Kidney epithelial cell (primary cell): ENCODE data around the gene MRPS34. TPM values are rescaled to one million over a fixed set of nuclear protein-coding genes. Genes with fewer than 3 reads are reported as not detected.

ENCODE experiments used
- DNase-seq: peaks from one replicate; pipeline ENCODE4 v3.0.0-alpha.2; 2010; ENCODE audit warnings: low read depth
- H3K27me3 ChIP-seq: 2 replicates; pipeline ENCODE4 v1.6.0; 2011; ENCODE audit warnings: low read length; ENCODE audit not compliant: control insufficient read depth, insufficient read depth
- H3K36me3 ChIP-seq: 2 replicates; pipeline ENCODE4 v1.5.1; 2011; ENCODE audit warnings: low read length; ENCODE audit not compliant: control insufficient read depth, insufficient read depth
- H3K4me3 ChIP-seq: 2 replicates; pipeline ENCODE4 v1.5.1; 2011; ENCODE audit warnings: low read depth, mild to moderate bottlenecking, control low read depth, low read length
- total RNA-seq: library from RNA; depleted of rRNA; stranded (reverse); fragments of >200 nt; gene quantifications from 2 replicates; pipeline ENCODE4 v1.2.3, GENCODE V29; 2015
- TF ChIP-seq, protein P1 (sequence below): IDR thresholded peaks from 2 replicates; pipeline ENCODE4 v1.5.1; 2011; ENCODE audit warnings: mild to moderate bottlenecking, moderate library complexity, low read length, control low read depth, inconsistent platforms; ENCODE audit not compliant: insufficient read depth, poor library complexity, severe bottlenecking

MRPS34 gene
- total RNA-seq, 1 donor from 2014 or later: 108 TPM

DNA sequence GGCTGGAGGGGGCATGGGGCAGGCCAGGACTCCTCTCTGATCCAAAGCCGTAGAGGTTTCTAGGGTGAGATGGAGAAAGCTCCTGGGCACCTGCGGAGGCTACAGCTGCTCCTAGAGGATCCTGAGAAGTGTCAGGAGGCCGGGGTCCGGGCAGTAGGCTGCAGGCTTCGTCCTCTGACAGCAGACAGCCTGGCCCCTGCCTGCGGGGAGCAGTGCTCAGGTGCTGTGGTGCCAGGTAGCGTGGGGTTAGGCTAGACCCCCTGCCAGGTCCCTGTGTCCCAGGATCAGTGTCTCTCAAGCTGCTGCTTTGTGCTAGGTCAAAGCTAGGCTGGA lies 1.5 kb upstream of the MRPS34 start:
- TF ChIP-seq, protein P1, sequence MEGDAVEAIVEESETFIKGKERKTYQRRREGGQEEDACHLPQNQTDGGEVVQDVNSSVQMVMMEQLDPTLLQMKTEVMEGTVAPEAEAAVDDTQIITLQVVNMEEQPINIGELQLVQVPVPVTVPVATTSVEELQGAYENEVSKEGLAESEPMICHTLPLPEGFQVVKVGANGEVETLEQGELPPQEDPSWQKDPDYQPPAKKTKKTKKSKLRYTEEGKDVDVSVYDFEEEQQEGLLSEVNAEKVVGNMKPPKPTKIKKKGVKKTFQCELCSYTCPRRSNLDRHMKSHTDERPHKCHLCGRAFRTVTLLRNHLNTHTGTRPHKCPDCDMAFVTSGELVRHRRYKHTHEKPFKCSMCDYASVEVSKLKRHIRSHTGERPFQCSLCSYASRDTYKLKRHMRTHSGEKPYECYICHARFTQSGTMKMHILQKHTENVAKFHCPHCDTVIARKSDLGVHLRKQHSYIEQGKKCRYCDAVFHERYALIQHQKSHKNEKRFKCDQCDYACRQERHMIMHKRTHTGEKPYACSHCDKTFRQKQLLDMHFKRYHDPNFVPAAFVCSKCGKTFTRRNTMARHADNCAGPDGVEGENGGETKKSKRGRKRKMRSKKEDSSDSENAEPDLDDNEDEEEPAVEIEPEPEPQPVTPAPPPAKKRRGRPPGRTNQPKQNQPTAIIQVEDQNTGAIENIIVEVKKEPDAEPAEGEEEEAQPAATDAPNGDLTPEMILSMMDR: no peak
- H3K4me3 ChIP-seq: peak overlapping the region; percentile 92
- H3K27me3 ChIP-seq: no peaks in the 10 kb centered on the region
- DNase-seq: no peak
- H3K36me3 ChIP-seq: no peaks in the 10 kb centered on the region

DNA sequence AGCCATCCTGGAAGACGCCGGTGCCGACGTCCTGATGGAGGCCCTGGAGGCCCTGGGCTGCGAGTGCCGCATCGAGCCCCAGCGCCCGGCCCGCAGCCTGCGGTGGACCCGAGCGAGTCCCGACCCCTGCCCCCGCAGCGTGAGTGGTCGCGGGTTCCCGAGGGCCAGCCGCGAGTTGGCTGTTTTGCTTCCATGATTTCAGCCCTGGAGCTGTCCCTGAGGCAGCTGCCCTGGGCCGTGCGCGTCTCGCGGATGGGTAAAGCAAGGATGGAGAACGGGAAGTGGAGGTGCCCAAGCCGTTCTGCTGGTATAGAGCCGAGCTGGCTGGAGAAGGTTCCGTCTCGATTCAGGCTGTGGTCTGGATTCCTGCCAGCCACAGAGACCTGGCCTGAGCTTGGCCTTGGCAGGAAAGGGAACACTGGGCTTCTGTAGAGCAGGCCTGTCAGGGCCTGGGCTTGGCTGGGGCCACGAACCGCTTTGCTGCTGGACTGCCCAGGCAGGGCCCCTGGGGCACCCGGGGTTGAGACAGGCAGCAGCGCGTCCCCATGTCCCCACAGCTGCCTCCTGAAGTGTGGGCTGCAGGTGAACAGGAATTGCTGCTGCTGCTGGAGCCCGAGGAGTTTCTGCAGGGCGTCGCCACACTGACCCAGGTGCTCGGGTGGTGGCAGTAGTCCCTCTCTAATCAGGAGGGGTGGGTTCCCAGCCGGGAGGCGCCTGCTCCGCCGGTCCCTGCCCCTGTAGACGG lies 941 bp upstream of the MRPS34 start:
- TF ChIP-seq, protein P1: no peak
- H3K36me3 ChIP-seq: no peaks in the 10 kb centered on the region
- peak overlapping the region; percentile 92 for H3K4me3 ChIP-seq
- no peaks in the 10 kb centered on the region for H3K27me3 ChIP-seq
- DNase-seq: no peak

DNA sequence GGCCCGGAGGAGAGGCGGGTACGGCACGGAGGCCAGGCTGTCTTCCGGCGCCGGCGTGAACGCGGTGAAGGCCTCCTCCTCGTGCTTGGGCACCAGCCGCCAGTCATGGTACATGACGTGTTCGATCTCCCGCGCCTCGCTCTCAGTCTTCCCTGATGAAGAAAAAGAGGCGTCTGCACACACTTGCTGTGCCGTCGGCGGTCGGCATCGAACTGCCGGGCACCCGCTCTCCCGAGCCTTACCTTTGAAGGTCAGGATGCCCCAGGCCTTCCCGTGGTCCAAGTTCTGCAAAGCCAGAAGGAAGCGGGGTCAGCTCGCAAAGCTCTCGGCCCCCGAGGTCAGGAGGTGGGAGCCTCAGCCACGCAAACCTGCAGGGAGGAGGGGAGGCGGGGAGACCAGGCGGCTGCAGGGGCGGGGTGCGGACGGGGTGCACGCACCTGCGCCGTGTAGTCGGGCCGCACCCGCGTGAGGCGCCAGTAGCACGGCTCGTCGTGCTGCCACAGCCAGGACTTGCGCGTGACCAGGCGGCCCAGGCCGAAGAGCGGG lies 499 bp downstream of the MRPS34 start, which contains the start of gene EME2:
TSS of gene EME2 (plus strand) at position 449 of the 546 bp plus-strand sequence. CDS start 418 bp downstream, outside the sequence.
- TF ChIP-seq, protein P1: no peak
- H3K36me3 ChIP-seq: peaks cover 2% of the 10 kb centered on the region
- no peaks in the 10 kb centered on the region for H3K27me3 ChIP-seq
- DNase-seq: no peak
- H3K4me3 ChIP-seq: peak within 1 kb of the TSS; percentile 92

DNA sequence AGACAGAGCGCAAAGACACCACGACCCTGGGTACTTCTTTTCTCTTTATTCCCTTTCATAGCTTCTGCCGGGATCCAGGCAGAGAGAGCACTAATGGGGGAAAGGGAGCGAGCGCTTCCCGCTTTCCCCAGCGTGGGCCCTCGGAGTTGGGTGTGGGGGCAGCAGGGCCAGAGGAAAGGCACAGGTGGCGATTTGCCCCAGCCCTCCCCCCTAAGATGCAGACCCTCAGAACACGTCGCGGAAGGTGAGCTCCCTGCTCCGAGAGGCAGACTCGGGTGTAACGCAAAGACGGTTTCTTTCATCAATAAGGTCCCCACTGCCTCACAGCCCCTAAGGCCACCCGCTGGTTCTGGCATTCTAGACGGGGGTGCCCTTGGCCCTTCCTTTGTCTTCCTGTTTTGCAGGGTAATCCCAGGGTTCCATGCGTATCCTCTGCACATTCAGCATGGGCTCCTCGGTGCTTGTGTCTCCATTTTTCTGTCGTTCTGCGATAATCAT lies 1.0 kb downstream of the MRPS34 start:
- Histone ChIP-seq H3K27me3 (no peaks in the 10 kb centered on the region), H3K4me3 (peak overlapping the region; percentile 92), H3K36me3 (peaks cover 2% of the 10 kb centered on the region)
- DNase-seq: no peak
- TF ChIP-seq, protein P1: no peak

DNA sequence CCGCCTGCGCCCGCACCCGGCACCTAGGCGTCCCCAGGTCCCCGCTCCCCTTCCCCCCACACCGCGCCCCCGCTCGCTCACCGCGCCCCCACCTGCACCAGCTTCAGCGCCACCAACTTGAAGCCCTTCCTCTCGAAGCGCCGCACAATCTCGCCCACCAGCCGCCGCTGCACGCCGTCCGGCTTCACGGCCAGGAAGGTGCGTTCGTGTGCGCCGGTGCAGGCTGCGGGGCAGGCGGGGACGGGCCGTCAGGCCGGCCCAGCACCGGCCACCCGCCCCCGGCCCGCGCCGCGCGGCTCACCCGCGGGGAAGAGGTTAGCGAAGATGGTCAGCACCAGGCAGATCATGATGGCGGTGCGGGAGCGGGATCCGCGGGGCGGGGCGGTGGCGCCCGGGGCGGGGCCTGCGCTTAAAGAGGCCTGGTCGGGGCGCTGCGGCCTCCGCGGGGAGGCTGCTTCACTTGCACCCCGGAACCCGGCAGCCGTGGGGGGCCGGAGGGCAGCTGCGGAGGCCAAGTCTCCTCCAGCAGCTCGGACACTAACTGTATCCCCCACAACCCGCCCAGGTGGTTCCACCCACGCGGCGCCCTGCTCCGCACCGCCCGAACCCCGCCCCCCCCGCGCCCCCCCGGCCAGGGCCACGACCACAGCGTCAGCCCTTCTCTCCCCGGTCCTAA lies 1.6 kb downstream of the MRPS34 start, which contains the start of gene NME3:
TSS of gene NME3 (minus strand) at position 356 of the 676 bp plus-strand sequence. CDS start at position 347, 9 bp downstream.
- peak within 1 kb of the TSS; percentile 92 for H3K4me3 ChIP-seq
- TF ChIP-seq, protein P1: no peak
- no peaks in the 10 kb centered on the region for H3K27me3 ChIP-seq
- H3K36me3 ChIP-seq: peaks cover 2% of the 10 kb centered on the region
- no peak for DNase-seq
